GM15510 (cell line): Measurements from ENCODE around the gene MSMP.

Experiments
- POLR2A ChIP-seq: IDR thresholded peaks from 3 replicates; pipeline ENCODE4 v1.6.1; 2011; ENCODE audit warnings: borderline replicate concordance; ENCODE audit not compliant: insufficient read length; ENCODE audit errors: extremely low read depth

MSMP gene

DNA sequence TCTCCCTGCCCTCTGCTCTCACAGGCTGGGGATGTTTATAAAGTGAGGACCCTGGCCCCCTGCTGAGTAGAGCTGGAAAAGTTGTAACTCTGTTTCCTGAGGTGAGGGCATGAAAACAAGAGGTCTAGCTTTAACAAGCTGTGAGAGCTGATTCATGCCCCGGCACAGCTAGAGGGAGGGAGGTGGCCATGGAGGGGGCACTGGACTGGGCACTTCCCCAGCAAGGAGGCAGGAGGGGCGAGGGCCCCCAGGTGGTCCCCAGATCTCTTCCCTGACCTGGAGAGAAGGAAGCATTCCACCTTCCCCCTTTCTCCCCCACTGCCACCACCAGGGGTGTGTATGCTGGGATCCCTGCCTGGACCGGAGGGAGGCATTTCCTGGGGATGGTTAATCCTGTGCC, at the start of gene MSMP:
MSMP (minus strand) TSS at position 13 of the 400 bp plus-strand sequence. CDS start 147 bp downstream, outside the sequence.
- TF ChIP-seq POLR2A = no peak

GRCh38 chr9:35801328-35802128, 47.5 kb upstream of the MSMP start:
- no peak for TF ChIP-seq POLR2A

- TF ChIP-seq POLR2A = no peak
These were observed 46.5 kb upstream of the MSMP start for GRCh38 chr9:35800530-35800929.

DNA sequence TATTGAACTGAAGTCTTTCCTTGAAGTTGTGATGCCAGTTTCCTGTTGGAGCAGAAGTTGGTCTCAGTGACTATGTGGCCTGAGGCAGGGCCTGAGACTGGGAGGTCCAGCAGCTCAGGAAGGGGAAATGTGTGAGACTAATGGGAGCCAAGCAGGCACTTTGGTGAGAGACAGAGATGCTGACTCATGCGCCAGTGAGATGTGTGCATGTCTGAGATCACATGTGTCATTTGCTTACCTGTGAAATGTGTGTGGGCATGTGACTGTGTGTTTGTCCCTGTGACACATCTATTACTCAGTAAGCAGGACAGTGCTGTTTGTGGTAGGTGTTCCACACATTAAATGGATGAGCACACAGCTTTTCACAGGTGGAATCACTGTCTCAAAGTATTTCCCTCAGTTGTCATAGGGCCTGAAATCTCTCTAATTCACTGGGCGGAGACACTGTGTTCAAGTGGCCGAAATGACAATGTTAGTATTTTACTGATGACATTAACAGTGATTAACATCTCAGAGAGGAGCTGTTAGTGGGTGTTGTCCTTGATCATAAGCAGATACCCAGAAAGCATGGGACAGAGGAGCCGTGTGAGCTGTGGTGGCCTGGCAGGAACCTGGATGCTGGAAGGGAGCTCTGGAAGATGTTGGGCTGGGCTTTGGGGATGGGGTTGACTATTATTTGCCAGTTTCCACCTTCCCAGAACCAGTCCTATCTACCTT, 44.7 kb upstream of the MSMP start:
- TF ChIP-seq POLR2A = no peak

- TF ChIP-seq POLR2A = no peak
These were observed 43.4 kb upstream of the MSMP start for GRCh38 chr9:35797311-35798109.

DNA sequence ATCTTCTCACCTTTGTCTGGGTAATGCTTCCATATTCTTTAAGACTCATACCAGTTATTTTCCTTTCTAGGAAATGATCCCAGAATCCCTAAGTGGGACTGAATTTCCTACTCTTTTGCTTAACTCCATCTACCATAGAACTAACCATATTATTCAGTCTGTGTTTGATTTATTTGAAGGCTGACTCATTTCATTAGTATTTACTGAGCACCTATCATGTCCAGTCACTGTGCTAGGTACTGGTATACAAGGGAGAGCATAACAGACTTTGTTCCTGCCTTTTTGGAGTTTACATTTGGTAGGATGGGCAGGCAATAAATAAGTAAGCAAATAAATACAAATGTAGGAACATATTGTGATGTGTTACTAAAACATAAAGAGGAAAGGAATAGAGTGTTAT, 41.6 kb upstream of the MSMP start:
- no peak for TF ChIP-seq POLR2A

GRCh38 chr9:35793461-35793860, 39.4 kb upstream of the MSMP start:
- no peak for TF ChIP-seq POLR2A

DNA sequence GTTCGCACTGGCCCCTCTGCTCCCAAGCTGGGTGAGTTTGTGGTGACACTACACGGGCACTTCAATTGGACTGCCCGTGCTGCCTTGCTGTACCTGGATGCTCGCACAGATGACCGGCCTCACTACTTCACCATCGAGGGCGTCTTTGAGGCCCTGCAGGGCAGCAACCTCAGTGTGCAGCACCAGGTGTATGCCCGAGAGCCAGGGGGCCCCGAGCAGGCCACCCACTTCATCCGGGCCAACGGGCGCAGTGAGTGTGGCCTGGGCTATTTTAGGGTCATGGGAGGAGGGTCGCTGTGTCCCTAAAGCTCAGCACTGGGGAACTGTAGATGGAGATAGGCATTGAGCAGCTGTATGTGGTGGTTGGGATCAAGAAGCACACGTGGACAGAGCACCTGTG, 38.8 kb upstream of the MSMP start:
- no peak for TF ChIP-seq POLR2A

- no peak for TF ChIP-seq POLR2A
These were observed 38.1 kb upstream of the MSMP start for GRCh38 chr9:35792024-35792813.

- no peak for TF ChIP-seq POLR2A
These were observed 37.3 kb upstream of the MSMP start, which contains the start of gene NPR2 for GRCh38 chr9:35791297-35791921. NPR2 (plus strand) TSS chr9:35791591; CDS start chr9:35792409, 818 bp downstream.

DNA sequence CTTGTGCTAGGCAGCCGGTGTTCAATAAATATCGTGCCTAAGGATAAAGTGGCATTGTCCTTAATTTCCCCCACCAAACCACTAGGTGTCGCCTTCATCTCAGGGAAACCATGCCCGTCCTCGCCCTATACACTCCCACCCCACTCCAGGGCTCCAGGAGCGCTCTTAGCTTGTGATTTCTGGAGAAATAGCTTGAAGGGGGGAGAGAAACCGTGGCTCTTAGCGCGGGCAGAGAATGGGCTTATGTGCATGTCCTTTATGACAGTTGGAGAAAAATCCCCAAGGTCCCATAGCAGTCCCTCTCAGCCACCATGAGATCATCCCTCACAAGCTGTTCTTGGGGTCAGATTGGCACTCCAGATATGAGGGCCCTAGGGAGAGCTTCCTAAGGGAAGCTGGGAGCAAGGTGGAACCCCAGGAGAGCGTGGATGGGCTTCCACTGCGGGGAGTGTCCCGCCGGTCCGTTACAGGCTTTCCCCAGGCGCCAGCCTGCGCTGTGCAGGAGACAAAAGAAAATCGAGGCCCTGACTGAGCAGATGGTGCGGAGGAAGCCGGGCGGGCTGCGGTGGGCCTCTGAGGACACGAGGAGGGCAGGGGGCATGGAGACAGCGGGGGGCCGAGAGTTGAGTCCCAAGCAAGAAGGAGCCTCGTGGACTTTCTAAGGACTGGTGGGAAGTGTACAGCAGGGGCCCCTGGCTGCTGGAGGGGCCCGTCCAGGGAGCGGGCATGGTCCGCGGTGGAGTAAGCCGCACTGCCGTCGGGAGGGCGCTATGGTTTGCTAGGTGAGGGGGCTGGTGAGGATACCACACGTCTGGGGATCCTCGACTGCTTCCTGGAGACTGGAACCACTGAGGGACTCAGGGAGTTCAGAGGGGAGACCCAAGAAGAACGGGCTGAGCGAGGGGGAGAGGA, 36.6 kb upstream of the MSMP start:
- no peak for TF ChIP-seq POLR2A

DNA sequence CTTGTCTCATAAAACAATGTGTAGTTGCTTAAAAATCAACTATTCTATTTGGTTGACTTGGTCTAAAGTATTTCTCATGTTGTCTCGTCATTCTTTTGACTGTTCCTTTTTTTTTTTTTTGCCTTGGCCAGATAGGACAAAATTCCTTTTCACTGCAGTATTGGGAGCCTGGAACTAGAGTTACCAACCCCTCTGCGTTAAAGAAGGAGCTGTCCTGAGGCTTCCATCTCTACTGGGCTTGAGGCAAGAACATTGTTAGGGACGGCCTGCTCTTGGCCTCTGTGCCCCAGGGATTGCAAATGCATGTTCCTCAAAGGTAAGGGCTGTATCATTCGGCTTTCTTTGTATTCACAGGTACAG, 35.9 kb upstream of the MSMP start:
- TF ChIP-seq POLR2A = no peak

GRCh38 chr9:35789541-35789940, 35.5 kb upstream of the MSMP start:
- TF ChIP-seq POLR2A = no peak
